GM19035 (cell line): Measurements from ENCODE around the gene WBP2.

Experiments
- ATAC-seq: cut with Tn5 transposase; IDR thresholded peaks from one replicate; pipeline ENCODE4 v1.9.1; 2021; ENCODE audit not compliant: unreplicated experiment

Gene WBP2

DNA sequence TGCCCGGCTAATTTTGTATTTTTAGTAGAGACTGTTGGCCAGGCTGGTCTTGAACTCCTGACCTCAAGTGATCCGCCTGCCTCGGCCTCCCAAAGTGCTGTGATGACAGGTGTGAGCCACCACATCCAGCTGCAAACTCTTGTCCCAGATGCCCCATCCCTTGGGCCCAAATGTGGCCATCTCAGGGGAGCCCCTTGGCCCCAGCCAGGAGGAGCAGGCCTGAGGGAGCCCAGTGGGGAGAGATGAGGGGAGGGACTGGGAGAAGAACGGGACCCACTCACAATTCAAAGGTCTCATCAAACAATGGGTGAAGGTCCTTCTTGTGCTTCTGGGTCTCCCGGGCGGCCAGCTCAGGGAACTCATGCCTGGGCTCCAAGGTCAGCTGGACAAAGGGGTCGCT lies 25.4 kb downstream of the WBP2 start:
- ATAC-seq = no peak

DNA sequence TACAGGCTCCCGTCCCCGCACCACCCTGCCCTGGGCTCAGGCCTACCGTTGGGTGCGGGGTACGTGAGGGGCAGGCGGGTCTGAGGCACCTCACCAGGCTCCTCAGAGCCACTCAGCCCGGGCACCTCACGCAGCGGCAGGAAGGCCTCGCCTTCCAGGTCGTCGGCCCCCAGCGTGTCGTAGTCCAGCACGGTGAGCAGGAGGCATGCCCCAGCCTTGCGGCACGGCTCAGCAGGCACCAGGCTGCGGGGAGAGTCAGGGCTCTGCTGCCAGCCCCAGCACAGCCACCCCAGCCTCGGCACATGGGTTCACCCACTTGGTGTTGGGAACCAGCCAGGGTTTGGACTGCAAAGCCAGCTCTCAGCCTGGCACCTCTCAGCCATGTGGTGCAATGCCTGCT lies 26.4 kb downstream of the WBP2 start:
- no peak for ATAC-seq

DNA sequence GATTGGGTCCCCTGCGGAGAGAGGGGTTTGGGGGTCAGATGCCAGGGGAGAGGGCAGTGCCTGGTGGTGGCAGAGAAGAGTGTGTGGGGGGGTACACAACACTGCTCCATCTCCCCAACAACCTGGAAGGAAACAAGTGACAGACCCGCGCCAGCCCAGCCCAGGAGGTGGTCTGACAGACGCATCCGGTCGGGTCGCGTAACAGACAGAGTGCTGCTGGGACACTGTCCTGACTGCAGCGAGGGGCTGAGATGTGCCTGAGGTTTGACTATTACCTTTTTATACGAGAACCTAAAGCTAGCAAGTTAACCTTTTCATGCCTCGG lies 27.1 kb downstream of the WBP2 start:
- ATAC-seq = no peak

DNA sequence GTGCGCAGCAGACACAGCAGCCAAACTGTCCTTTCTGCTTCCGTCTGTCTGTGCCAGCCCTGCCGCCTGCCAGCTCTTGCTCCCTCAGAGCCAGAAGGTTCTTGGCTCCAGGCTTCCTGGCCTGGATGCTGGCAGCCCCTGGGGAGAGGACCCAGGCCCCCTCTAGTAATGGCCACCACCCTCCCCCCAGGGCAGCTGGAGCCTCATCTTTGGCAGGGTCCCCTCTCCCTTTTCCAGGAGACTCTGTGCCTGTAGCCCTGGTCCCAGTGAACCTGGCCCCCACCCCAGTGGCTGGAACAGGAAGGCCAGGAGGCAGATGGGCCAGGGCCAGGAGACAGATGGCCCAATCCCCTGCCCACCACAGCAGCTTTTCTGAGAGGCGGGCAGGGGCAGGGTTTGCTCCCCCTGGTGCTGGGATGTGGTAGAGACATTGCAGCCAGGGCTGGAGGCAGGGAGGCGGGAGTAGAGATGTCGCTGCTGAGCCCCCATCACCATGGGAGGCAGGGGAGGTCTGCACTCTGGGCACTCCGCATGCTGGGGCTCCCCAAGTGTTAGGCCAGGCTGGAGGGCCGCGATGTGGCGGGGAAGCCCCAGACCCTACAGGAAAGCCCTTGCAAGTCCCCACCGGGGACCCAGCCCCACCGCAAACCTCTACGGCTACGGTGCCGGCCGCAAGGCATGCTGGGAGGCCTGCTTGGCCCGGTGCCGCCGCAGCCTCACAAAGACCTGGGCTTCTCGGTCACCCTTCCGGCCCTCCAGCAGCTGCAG lies 27.6 kb downstream of the WBP2 start:
- ATAC-seq = no peak

DNA sequence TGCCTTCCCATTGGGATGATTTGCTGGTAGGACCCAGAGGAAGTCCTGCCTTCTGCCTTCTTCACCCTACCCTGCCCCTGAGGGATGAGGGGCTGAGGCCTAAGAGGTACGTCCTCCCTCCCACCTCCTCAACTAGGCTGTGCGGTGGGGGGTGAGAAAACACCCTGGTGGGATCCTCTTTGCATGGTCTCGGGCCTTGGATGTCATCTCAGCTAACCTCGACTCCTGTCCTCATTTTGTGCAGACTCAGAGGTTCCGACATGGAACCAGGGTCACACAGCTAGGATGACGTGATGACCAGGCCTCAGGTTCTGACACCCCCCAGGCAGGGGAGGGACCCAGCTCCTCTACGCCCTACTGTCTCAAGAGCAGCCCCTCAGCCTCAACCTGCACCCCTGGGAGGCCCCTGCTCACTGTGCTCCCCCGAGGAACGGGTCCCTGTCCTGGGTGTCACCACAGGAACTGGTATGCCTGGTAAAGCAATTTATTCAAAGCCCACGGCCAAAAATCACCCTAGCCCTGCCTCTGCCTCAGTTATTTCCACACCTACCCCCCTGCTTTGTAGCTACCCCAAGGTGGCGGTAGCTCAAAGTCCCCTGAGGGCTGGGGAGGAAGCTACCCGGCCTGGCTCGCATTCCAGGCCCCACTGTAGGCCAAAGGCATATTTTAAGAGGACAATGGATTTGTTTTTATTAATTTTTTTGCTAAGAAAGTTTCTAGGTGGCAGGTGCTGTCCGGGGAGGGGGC lies 28.4 kb downstream of the WBP2 start:
- ATAC-seq = no peak

DNA sequence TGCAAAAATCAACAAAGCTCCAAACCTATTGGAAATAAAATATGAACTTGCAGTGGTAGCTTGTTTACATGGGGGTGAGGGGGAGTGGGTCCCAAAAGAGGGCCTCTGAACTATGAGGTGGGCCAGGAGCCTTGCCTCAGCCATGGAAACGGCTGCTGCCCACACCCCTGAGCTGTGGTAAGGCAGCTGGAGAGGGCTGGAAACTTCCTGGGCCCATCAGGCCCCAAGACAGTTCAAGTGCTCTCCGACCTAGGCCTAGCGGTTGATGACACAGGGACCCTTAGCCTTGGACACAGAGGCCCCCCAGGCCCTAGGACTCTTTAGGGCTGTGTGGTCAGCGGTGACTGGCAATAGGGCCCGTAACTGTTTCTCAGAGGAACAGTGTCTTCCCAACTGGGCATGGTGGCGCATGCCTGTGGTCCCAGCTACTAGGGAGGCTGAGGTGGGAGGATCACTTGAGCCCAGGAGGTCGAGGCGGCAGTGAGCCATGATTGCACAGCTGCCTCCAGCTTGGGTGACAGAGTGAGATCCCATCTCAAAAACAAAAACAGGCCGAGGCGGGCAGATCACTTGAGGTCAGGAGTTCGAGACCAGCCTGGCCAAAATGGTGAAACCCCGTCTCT lies 29.3 kb downstream of the WBP2 start:
- ATAC-seq = no peak

DNA sequence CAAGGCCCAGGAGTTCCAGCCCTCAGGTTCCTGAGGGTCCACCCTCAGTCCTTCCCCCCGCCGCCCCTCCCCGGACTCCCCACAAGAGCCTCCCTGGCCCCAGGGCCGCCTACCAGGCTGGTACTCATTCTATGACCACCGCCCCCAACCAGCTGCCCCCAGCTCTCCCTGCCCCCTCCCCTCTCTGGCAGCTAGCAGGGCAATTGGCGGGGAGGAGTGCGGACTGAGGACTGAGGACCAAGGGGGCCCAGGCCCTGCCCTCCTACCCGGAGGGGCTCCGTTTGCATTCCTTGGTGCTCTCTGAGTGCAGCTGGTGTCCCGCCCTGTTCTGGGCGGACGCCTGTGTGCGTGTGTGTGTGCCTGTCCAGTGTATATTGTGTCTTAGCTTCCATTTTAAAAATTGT lies 30.0 kb downstream of the WBP2 start:
- no peak for ATAC-seq

DNA sequence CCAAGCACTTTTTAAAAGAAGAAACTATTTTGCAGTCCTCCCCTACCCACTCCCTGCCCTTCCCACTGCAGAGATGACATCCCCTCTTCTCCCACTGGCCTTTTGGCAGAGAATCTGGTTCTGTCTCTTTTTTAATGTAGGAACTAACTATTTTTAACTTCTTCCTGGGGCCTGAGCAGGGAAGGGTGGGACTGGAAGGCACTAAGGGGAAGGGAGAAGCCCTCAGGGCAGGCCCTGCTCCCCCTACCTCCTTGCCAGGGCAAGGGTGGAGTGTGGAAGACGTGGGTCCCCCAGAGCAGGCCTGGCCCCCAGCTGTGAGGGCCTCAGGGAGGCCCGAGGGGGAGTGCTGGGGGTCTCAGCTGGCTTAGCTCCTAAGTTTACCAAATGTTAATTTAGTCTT lies 30.5 kb downstream of the WBP2 start:
- no peak for ATAC-seq

DNA sequence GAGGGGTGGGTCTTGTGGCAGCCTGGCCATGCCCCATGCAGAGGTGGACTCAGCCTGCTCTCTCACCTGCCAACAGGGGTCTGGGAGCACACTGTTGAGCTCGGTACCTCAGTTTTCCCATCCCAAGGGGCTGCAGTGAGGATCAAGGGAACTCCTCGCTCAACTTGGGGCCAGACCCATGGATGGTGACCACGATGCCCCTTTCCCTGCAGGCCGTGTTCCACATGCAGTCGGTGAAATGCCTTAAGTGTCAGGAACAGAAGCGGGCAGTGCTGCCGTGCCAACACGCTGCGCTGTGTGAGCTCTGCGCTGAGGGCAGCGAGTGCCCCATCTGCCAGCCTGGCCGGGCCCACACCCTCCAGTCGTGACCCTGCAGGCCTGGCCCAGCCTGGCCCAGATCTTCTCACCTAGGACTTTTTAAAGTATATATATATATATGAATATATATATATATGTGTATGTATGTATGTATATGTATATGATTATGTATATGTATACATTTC lies 31.0 kb downstream of the WBP2 start:
- ATAC-seq = no peak

DNA sequence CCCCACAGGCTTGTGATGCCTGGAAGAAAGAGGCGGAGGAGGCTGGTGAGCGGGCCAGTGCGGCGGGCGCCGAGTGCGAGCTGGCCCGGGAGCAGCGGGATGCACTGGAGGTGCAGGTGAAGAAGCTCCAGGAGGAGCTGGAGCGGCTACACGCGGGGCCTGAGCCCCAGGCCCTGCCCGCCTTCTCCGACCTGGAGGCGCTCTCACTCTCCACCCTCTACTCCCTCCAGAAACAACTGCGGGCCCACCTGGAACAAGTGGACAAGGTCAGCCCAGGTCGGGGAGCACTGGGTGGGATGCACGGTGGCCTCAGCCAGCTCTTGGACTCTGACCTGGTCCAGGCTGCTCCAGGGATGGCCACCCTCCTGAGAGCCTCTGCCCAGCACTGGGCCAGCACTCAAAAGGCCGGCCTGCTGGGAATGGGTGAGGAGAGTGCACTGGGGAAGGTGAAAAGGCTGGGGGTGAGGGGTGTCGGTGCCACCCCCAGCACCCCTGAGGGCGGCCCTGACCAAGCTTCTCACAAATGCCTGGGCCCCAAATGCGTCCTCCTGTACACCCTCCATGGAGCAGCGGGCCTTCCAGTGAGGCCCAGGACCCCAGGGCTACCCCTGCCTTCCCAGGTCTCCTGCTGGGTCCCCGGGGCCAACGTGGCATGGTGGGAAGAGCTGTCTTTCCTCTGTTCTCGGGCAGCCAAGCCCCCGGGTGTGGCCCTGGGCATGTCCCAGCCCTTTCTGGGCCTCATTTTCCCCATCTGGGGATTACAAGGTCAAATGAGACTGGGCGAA lies 31.7 kb downstream of the WBP2 start:
- no peak for ATAC-seq

DNA sequence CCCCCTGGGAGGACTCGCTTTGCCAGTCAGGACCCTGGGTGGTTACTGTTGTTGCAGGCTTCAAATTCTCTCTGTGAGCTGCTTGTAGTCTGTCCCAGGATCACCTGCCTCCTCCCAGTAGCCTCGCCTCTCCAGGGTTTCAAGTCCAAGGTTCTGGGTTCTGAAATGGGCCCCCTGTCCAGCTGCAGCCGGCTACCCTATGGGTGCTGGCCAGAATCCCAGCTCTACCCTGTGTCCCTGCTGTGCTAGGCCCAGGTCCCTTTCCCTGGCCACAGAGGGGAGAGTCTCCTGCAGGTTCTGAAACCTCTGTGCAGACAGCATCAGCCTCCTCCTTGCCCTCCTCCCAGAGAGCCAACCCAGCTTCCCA lies 32.4 kb downstream of the WBP2 start:
- ATAC-seq = no peak

DNA sequence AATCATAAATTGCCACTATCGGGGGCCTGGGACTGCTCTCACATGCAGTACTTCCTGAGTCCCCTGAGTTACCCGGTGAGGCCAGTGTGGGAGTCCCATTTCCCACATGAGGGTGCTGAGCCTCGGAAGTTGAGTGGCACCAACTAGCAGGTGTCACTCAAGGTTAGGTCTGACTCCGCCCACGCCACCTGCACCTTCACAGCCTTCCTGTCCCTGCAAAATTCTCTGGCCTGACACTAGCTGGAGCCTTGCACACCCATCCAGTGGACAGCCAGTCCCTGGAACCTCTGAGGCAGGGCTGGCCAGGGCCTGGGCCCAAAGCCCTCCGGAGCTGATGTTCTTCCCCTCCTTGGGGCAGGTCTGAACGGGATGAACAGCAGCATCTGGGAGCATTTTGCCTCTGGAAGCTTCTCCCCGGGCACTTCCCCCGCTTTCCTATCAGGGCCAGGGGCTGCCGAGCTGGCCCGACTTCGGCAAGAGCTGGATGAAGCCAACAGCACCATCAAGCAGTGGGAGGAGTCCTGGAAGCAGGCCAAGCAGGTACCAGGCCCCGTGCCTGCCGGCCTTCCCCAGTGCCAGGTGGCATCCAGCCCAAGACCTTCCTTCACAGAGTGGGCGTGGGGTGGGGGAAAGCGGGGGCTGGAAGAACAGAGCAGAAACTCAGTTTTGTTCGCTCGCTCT lies 32.9 kb downstream of the WBP2 start:
- no peak for ATAC-seq

DNA sequence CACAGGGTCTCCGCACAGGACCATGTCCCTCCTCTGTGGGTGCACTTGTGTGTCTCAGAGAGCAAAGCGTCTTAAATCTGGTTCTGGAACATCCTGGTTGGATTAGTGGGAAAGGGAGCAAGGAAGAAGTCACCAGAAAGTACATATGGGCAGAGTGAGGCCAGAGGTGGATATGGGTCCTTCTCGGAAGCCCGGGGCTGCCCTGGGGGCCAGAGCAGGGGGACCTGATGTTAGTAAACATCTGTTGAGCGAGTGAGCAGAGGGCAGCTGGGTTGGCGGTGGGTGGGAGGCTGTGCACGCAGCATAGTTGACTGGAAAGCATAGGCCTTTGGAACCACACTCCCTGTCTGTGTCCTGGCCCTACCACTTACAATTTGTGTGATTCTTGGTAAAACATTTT lies 33.6 kb downstream of the WBP2 start:
- ATAC-seq = no peak

DNA sequence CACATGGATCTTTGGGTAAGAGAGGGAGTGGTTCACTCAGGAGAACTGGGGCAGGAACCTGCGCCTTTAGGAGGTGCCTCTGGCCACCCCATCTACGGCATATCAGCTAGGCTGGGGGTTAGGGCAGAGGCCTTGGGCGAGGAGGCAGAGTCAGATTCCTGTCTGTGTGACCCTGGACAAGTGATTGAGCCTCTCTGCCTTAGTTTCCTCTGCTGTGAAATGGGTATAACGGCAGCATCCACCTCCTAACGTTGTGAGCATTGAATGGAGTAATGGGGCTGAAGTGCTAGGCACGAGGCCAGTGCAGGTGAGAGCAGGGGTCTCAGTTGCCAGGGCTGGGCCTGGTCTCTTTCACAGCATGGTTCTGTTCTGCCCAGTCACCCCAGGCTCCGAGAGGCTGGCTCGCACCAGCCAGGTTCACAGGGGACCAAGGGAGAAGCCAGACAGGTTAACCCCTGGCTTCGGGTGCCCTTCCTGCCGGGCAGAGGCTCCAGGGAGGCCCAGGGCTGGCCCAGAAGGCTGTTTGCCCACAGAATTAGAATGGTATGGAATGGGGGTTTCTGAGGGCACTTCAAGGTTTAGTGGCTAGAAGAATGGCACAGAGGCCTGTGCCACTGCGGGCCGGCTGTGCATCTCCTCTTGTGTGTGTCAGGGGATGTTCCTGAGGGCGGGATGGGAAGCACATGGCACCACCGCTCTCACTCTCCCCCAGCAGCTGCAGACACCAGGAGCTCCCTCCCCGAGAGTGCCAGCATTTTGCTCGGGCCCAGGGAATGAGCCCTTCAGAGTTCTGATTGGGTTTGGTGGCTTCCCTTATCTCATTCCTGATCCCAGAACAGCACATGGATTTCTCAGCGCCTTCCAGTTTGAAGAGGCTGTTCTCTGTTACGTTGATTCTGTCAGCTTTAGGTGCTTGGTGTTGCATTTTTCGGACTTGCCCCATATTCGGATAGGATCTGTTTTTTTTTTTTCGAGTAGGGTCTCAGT lies 34.7 kb downstream of the WBP2 start:
- ATAC-seq = no peak

DNA sequence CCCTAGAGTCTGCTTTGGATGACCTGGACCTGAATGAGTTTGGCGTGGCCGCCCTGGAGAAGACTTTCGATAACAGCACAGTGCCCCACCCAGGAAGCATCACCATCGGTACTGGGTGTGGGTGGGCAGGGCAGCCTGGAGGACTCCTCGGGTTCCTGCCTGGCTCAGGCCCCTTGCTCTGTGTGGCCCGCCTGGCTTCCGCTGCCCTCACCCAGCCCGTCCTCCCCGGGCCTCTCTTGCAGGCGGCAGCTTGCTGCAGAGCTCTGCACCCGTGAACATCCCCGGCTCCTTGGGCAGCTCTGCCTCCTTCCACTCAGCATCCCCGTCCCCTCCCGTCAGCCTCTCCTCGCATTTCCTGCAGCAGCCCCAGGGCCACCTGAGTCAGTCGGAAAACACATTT lies 35.5 kb downstream of the WBP2 start:
- ATAC-seq = no peak

DNA sequence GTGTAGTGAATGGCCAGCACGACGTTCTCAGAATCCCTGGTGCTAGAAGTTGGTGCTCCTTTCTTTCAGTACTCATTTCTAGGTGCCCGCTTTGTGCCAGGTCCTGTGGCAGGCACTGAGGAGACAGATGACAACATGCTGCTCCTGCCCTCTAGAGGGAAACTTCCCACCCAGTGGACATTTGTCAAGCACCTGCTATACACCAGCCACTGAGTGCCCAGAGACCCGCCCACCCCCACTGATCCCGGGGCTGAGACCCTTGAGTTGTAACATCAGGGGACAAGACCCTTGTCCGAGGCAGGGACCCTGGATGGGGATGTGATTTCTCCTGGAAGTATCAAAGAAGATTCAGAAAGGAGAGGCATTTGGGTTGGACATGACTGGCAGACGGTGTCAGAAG lies 36.0 kb downstream of the WBP2 start:
- no peak for ATAC-seq

DNA sequence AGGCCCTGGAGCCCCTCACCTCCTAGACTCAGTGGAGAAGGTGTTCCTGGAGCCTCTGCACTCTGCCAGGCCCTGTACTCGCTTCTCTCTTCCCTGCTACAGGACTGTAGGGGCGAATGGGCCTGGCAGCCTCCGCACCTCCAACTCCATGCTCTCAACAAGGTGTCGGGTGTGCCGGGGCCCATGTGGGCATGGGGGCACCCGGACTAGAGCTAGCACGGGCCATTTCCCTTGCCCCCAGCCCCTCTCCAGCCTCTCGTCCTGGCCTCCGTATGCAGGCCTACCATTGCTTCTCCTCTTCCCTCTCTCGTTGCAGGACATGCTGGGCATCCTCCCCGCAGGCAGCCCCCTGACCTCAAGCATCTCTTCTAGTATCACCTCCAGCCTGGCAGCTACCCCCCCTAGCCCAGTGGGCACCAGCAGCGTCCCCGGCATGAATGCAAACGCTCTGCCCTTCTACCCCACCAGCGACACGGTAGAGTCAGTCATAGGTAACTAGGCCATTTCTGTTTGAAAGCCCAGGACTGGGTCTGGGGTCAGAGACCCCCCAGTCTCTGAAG lies 36.7 kb downstream of the WBP2 start:
- no peak for ATAC-seq

DNA sequence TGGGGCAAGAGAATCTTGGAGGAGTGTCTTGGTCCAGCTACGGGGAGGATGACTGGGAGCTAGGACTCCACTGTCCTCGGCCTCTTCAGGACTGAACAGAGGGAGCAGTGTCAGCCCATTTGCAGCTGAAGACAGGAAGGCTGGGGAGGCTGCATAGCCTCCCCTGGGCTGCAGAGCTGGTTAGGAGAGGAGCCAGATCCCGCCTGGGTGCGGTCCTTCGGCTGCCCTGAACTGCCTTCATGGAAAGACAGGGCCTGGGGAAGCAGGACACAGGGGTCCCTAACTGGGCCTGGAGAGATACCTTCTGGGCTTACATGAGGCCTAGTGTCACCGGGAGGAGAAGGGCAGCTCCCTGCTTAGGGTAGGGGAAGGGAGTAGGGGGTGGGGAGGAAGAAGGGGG lies 37.6 kb downstream of the WBP2 start:
- no peak for ATAC-seq

DNA sequence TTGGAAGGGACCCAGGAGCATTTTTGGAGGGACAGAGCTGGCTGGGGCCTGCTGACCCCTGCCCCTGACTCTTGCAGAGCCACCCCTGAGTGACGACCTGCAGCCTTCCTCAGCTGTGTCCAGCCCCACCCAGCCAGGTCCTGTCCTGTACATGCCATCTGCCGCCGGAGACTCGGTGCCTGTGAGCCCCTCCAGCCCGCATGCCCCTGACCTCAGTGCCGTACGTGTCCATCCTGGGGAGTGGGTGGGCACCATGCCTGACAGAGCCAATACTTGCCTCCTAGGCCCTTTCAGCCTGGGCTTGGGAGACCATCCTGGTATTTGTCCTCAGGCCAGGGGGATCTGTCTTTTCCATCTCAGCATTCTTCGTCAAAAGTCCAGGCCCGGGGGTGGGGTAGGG lies 38.4 kb downstream of the WBP2 start:
- ATAC-seq = no peak
